Measurements from ENCODE around the gene FLNC. TPM values are rescaled to one million over a fixed set of nuclear protein-coding genes. Genes with fewer than 3 reads are reported as not detected.

FLNC gene
- total and polyA plus RNA-seq, 9 of the 15 experiments (the other 6 are each of a cell fraction or from before 2014, with no cell fraction given), result 0.90 to 155 (median 28.8) TPM

GRCh38 chr7:128830231-128831177 is at the start of gene FLNC (continued):
- no peak for TF ChIP-seq DLX4 (CRISPR knock-in tag; IDR thresholded peaks at IDR 0.05)
- no peak for TF ChIP-seq FOXK2 (conservative IDR thresholded peaks at IDR 0.05 in 1 of 2, IDR thresholded peaks at IDR 0.05 in 1 of 2; ENCODE audit: low read depth in 2 of 2)
- peak; percentile 39; the same call in 1 of the 2 replicates for TF ChIP-seq MYC (IDR thresholded peaks at IDR 0.05; ENCODE audit: low read depth, low read length)
- TF ChIP-seq MYC (CRISPR knock-in tag; IDR thresholded peaks at IDR 0.05; ENCODE audit: borderline replicate concordance, low read depth), result no peak
- peak; percentile 71 for TF ChIP-seq ETV1 (tag; conservative IDR thresholded peaks at IDR 0.05; ENCODE audit: low read depth)
- peak; percentile 36 for TF ChIP-seq CTBP1 (IDR thresholded peaks at IDR 0.05; ENCODE audit: borderline replicate concordance)
- no peak for TF ChIP-seq HOXB6 (CRISPR knock-in tag; IDR thresholded peaks at IDR 0.05; ENCODE audit: borderline replicate concordance)
- TF ChIP-seq ZBED1 (IDR thresholded peaks at IDR 0.05), result peak; percentile 75
- no peak for TF ChIP-seq TBL1XR1 (IDR thresholded peaks at IDR 0.05; ENCODE audit: low read length in 2 of 2)
- peak in 1 of 2 experiments; percentile 87; a peak in 2 of 4 replicates for TF ChIP-seq HDAC1 (IDR thresholded peaks at IDR 0.05)
- TF ChIP-seq CGGBP1 (CRISPR knock-in tag; IDR thresholded peaks at IDR 0.05), result 0 out of 2 replicates have a peak, but pooled peaks have one; percentile 45
- TF ChIP-seq PBX2 (CRISPR knock-in tag; IDR thresholded peaks at IDR 0.05; ENCODE audit: low read depth), result no peak
- no peak for TF ChIP-seq PBX2 (tag; conservative IDR thresholded peaks at IDR 0.05; ENCODE audit: low read depth)
- no peak for TF ChIP-seq SRSF7 (optimal IDR thresholded peaks at IDR 0.05; ENCODE audit: low read depth, low read length)
- peak; percentile 97 for TF ChIP-seq NFATC3 (IDR thresholded peaks at IDR 0.05)
- peak; percentile 35; the same call in 1 of the 2 replicates for TF ChIP-seq POLR2AphosphoS5 (IDR thresholded peaks at IDR 0.05; ENCODE audit: control insufficient read depth, insufficient read depth, low read depth, low read length)
- no peak for TF ChIP-seq RNF2 (IDR thresholded peaks at IDR 0.05)
- no peak for TF ChIP-seq RBM17 (IDR thresholded peaks at IDR 0.05; ENCODE audit: borderline replicate concordance, low read depth, low read length)
- TF ChIP-seq USF2 (CRISPR knock-in tag; IDR thresholded peaks at IDR 0.05), result no peak
- TF ChIP-seq PCBP2 (IDR thresholded peaks at IDR 0.05; ENCODE audit: low read depth, low read length, poor library complexity, severe bottlenecking), result no peak
- TF ChIP-seq HNRNPH1 (optimal IDR thresholded peaks at IDR 0.05; ENCODE audit: low read depth, low read length), result no peak
- no peak for TF ChIP-seq ZNF239 (CRISPR knock-in tag; IDR thresholded peaks at IDR 0.05)
- TF ChIP-seq GATA2 (CRISPR knock-in tag; IDR thresholded peaks at IDR 0.05), result no peak
- TF ChIP-seq PHF20 (IDR thresholded peaks at IDR 0.05; ENCODE audit: partially characterized antibody), result peak; percentile 62
- TF ChIP-seq PTRF (tag; IDR thresholded peaks at IDR 0.05), result no peak
